ENCODE measurements around the gene INSRR. TPM values are rescaled to one million over a fixed set of nuclear protein-coding genes. Genes with fewer than 3 reads are reported as not detected.

The INSRR gene
- total RNA-seq, 2 donors from 2014 or later: not detected

- intact Hi-C loops (cut with DNase I): loop anchor here (10.0 kb wide), 1 partner anchor 201 kb away; no protein-coding TSS in a partner anchor
- Histone ChIP-seq H3K4me1 (no peaks in the 10 kb centered on the region), H3K9me3 (no peaks in the 10 kb centered on the region), H3K36me3 (no peaks in the 10 kb centered on the region), H3K27me3 (no peaks in the 10 kb centered on the region), H3K4me3 (no peak overlapping the region), H3K27ac (no peak overlapping the region), H3K9ac (ENCODE audit: low read depth in 2 of 2, low read length in 2 of 2) (no peak overlapping the region)
- no peak for TF ChIP-seq CTCF (IDR thresholded peaks at IDR 0.05)
- no peak for DNase-seq
Measured at GRCh38 chr1:156885880-156886355, 27.0 kb upstream of the INSRR start.

DNA sequence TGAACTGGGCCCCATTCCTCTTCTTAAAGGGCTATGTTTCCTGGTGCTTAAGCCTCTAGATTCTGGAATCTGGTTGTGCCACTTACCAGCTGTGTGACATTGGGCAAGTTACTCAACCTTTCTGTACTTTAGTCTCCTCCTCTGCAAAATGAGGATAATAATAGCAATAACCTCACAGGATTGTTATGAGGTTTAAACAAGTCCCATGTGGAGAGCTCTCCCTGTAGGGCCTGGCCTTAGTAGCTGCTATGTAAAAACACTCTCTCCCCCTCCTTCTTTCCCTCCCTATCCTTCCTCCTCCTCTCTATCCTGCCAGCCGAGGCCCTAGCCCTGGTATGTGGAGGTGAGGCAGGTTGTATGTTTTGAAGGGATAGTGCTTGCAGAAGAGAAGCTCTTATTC is 26.4 kb upstream of the INSRR start:
- H3K9me3 ChIP-seq: no peaks in the 10 kb centered on the region
- no peaks in the 10 kb centered on the region for H3K36me3 ChIP-seq
- H3K4me3 ChIP-seq: no peak overlapping the region
- no peak for TF ChIP-seq CTCF (IDR thresholded peaks at IDR 0.05)
- intact Hi-C loops (cut with DNase I): loop anchor here (10.0 kb wide), 1 partner anchor 201 kb away; no protein-coding TSS in a partner anchor
- DNase-seq: no peak
- no peak overlapping the region for H3K9ac ChIP-seq (ENCODE audit: low read depth in 2 of 2, low read length in 2 of 2)
- H3K27ac ChIP-seq: no peak overlapping the region
- H3K4me1 ChIP-seq: no peaks in the 10 kb centered on the region
- H3K27me3 ChIP-seq: no peaks in the 10 kb centered on the region

- Histone ChIP-seq H3K27me3 (no peaks in the 10 kb centered on the region), H3K4me1 (no peaks in the 10 kb centered on the region), H3K4me3 (no peak overlapping the region)
Measured at GRCh38 chr1:156884560-156885184, 25.8 kb upstream of the INSRR start.

GRCh38 chr1:156883919-156884318 is 25.0 kb upstream of the INSRR start:
- intact Hi-C loops (cut with DNase I): loop anchor here (10.0 kb wide), 1 partner anchor 199 kb away; no protein-coding TSS in a partner anchor
- no peak for DNase-seq
- Histone ChIP-seq H3K4me3 (no peak overlapping the region), H3K9ac (ENCODE audit: low read depth in 2 of 2, low read length in 2 of 2) (no peak overlapping the region), H3K36me3 (no peaks in the 10 kb centered on the region), H3K4me1 (no peaks in the 10 kb centered on the region), H3K27ac (no peak overlapping the region), H3K27me3 (no peaks in the 10 kb centered on the region), H3K9me3 (no peaks in the 10 kb centered on the region)
- TF ChIP-seq CTCF (IDR thresholded peaks at IDR 0.05): no peak

More at GRCh38 chr1:156884560-156885184, 25.8 kb upstream of the INSRR start:
- no peaks in the 10 kb centered on the region for H3K9me3 ChIP-seq
- TF ChIP-seq CTCF (IDR thresholded peaks at IDR 0.05): no peak
- no peak overlapping the region for H3K27ac ChIP-seq
- no peak overlapping the region for H3K9ac ChIP-seq (ENCODE audit: low read depth in 2 of 2, low read length in 2 of 2)
- no peak for DNase-seq
- intact Hi-C loops (cut with DNase I): loop anchor here (10.0 kb wide), 1 partner anchor 200 kb away; no protein-coding TSS in a partner anchor
- H3K36me3 ChIP-seq: no peaks in the 10 kb centered on the region

DNA sequence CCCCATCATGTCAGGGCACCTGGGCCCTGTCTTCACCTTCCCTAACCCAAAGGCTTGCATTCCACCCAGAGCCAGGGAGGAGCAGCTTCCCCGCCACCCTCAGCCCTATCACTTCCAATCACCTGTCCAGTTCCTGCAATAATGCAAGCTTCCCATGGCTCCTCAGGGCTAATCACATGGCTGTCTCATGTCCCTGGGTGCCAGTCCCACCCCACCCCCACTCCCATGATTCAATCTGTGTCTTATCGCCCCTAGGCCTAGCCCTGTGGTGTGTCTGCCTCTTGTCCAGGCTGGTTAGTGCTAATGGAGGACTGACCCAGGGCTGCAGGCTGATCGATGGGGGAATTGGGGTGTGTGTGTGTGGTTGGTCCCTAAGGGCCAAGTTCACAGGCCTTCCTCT is 23.6 kb upstream of the INSRR start:
- intact Hi-C loops (cut with DNase I): loop anchor here (10.0 kb wide), 1 partner anchor 198 kb away; no protein-coding TSS in a partner anchor
- H3K4me3 ChIP-seq: no peak overlapping the region
- TF ChIP-seq CTCF (IDR thresholded peaks at IDR 0.05): no peak
- no peak overlapping the region for H3K27ac ChIP-seq
- no peaks in the 10 kb centered on the region for H3K4me1 ChIP-seq
- DNase-seq: no peak
- H3K9me3 ChIP-seq: no peaks in the 10 kb centered on the region
- H3K27me3 ChIP-seq: no peaks in the 10 kb centered on the region
- no peaks in the 10 kb centered on the region for H3K36me3 ChIP-seq
- no peak overlapping the region for H3K9ac ChIP-seq (ENCODE audit: low read depth in 2 of 2, low read length in 2 of 2)
